HEK293 (cell line): ENCODE results near the gene TIRAP.
A peak's percentile ranks its signal among the peaks of the same experiment; 100 is the strongest.

Experiments
- CTCF ChIA-PET: fragments of 350-600 bp; formaldehyde crosslinking; extraction: SDS; loops from one replicate; lab custom pipeline; 2021; ENCODE audit warnings: antibody characterized with exemption; lab: Yijun Ruan, JAX
- POLR2A ChIA-PET: fragments of 300-600 bp; formaldehyde crosslinking; extraction: SDS; loops from one replicate; lab custom pipeline; 2020; ENCODE audit warnings: antibody characterized with exemption, inconsistent platforms; lab: Yijun Ruan, JAX
- H3K27ac ChIP-seq: fragments of 200-500 bp; sonication (Bioruptor generic); 2 replicates; pipeline ENCODE4 v1.5.1; 2014; ENCODE audit warnings: low read depth, low read length, control low read depth, inconsistent platforms; ENCODE audit errors: extremely low read depth
- H3K36me3 ChIP-seq, 2 experiments: fragments of 200-500 bp in 1 of 2; sonication (Bioruptor generic) in 1 of 2; 1 replicate in 1 of 2; 2 replicates in 1 of 2; pipeline ENCODE4 v1.5.1; 2014 to 2017; ENCODE audit warnings: inconsistent platforms in 2 of 2, low read length in 2 of 2; ENCODE audit not compliant: control insufficient read depth in 2 of 2, insufficient read depth in 1 of 2
- H3K4me1 ChIP-seq: fragments of 200-500 bp; sonication (Bioruptor generic); 2 replicates; pipeline ENCODE4 v1.5.1; 2014; ENCODE audit warnings: mild to moderate bottlenecking, low read length, inconsistent platforms; ENCODE audit not compliant: control insufficient read depth, insufficient read depth
- H3K4me3 ChIP-seq: 2 replicates; pipeline ENCODE4 v1.5.1; 2011; ENCODE audit warnings: low read depth, mild to moderate bottlenecking, control low read depth, low read length, moderate library complexity
- H3K9me3 ChIP-seq: fragments of 200-500 bp; sonication (Bioruptor generic); 2 replicates; pipeline ENCODE4 v1.5.1; 2014; ENCODE audit warnings: low read depth, low read length, inconsistent platforms; ENCODE audit not compliant: control insufficient read depth, insufficient read depth
- GLI2 ChIP-seq: fragments of 450-650 bp; formaldehyde crosslinking; IDR thresholded peaks from 2 replicates; pipeline ENCODE4; 2017; ENCODE audit warnings: missing biosample characterization, missing genetic modification characterization, low read depth, borderline replicate concordance
- GLIS2 ChIP-seq: fragments of 450-650 bp; formaldehyde crosslinking; IDR thresholded peaks from 2 replicates; pipeline ENCODE4 v1.5.1; 2016; ENCODE audit warnings: missing biosample characterization, missing genetic modification characterization
- HOXA7 ChIP-seq: sonication (generic); formaldehyde crosslinking; IDR thresholded peaks from 2 replicates; pipeline ENCODE4 v1.8.1; 2022; ENCODE audit warnings: missing genetic modification reagents, borderline replicate concordance
- MYNN ChIP-seq: fragments of 450-650 bp; formaldehyde crosslinking; IDR thresholded peaks from 2 replicates; pipeline ENCODE4 v1.5.1; 2016; ENCODE audit warnings: missing biosample characterization, missing genetic modification characterization, borderline replicate concordance
- MZF1 ChIP-seq: fragments of 450-650 bp; formaldehyde crosslinking; IDR thresholded peaks from 2 replicates; pipeline ENCODE4 v1.5.1; 2017; ENCODE audit warnings: missing biosample characterization, missing genetic modification characterization, borderline replicate concordance
- SCRT2 ChIP-seq: fragments of 450-650 bp; formaldehyde crosslinking; IDR thresholded peaks from 2 replicates; pipeline ENCODE4 v1.5.1; 2016; ENCODE audit warnings: missing biosample characterization, missing genetic modification characterization
- TCF7L2 ChIP-seq: IDR thresholded peaks from 2 replicates; pipeline ENCODE4 v1.6.1; 2011; ENCODE audit warnings: low read depth, mild to moderate bottlenecking, inconsistent platforms, low read length, moderate library complexity, borderline replicate concordance
- ZBTB21 ChIP-seq: fragments of 450-650 bp; formaldehyde crosslinking; IDR thresholded peaks from 2 replicates; pipeline ENCODE4 v1.5.1; 2017; ENCODE audit warnings: missing biosample characterization, missing genetic modification characterization
- ZBTB6 ChIP-seq: fragments of 450-650 bp; formaldehyde crosslinking; IDR thresholded peaks from 2 replicates; pipeline ENCODE4 v1.5.1; 2017; ENCODE audit warnings: missing biosample characterization, missing genetic modification characterization
- ZNF16 ChIP-seq: fragments of 450-650 bp; formaldehyde crosslinking; IDR thresholded peaks from 2 replicates; pipeline ENCODE4 v1.5.1; 2016; ENCODE audit warnings: low read depth, missing biosample characterization, missing genetic modification characterization
- ZNF169 ChIP-seq: fragments of 450-650 bp; formaldehyde crosslinking; IDR thresholded peaks from 2 replicates; pipeline ENCODE4 v1.5.1; 2016; ENCODE audit warnings: missing biosample characterization, missing genetic modification characterization
- ZNF2 ChIP-seq: fragments of 450-650 bp; formaldehyde crosslinking; IDR thresholded peaks from 2 replicates; pipeline ENCODE4 v1.5.1; 2016; ENCODE audit warnings: missing biosample characterization, missing genetic modification characterization
- ZNF214 ChIP-seq: fragments of 450-650 bp; formaldehyde crosslinking; IDR thresholded peaks from 2 replicates; pipeline ENCODE4 v1.5.1; 2017; ENCODE audit warnings: missing biosample characterization, mild to moderate bottlenecking, missing genetic modification characterization, borderline replicate concordance
- ZNF24 ChIP-seq: fragments of 450-650 bp; formaldehyde crosslinking; IDR thresholded peaks from 2 replicates; pipeline ENCODE4 v1.5.1; 2016; ENCODE audit warnings: missing biosample characterization, missing genetic modification characterization
- ZNF248 ChIP-seq: fragments of 450-650 bp; formaldehyde crosslinking; IDR thresholded peaks from 2 replicates; pipeline ENCODE4 v1.5.1; 2017; ENCODE audit warnings: missing biosample characterization, missing genetic modification characterization
- ZNF433 ChIP-seq: fragments of 450-650 bp; formaldehyde crosslinking; IDR thresholded peaks from 2 replicates; pipeline ENCODE4 v1.5.1; 2016; ENCODE audit warnings: missing biosample characterization, missing genetic modification characterization, low read depth
- ZNF571 ChIP-seq: fragments of 450-650 bp; formaldehyde crosslinking; IDR thresholded peaks from 2 replicates; pipeline ENCODE4 v1.5.0; 2017; ENCODE audit warnings: missing biosample characterization, missing genetic modification characterization
- ZNF610 ChIP-seq: fragments of 450-650 bp; formaldehyde crosslinking; IDR thresholded peaks from 2 replicates; pipeline ENCODE4 v1.5.1; 2016; ENCODE audit warnings: missing biosample characterization, missing genetic modification characterization, borderline replicate concordance
- ZNF621 ChIP-seq: fragments of 450-650 bp; formaldehyde crosslinking; IDR thresholded peaks from 2 replicates; pipeline ENCODE4 v1.5.1; 2017; ENCODE audit warnings: missing biosample characterization, missing genetic modification characterization
- ZNF639 ChIP-seq: fragments of 450-650 bp; formaldehyde crosslinking; IDR thresholded peaks from 2 replicates; pipeline ENCODE4 v1.5.1; 2016; ENCODE audit warnings: missing biosample characterization, missing genetic modification characterization
- ZNF692 ChIP-seq: fragments of 450-650 bp; formaldehyde crosslinking; IDR thresholded peaks from 2 replicates; pipeline ENCODE4 v1.5.1; 2016; ENCODE audit warnings: missing biosample characterization, missing genetic modification characterization
- ZNF76 ChIP-seq: fragments of 450-650 bp; formaldehyde crosslinking; IDR thresholded peaks from 2 replicates; pipeline ENCODE4; 2016; ENCODE audit warnings: low read depth, missing biosample characterization, missing genetic modification characterization, borderline replicate concordance
- ZNF776 ChIP-seq: fragments of 450-650 bp; formaldehyde crosslinking; IDR thresholded peaks from 2 replicates; pipeline ENCODE4 v1.5.0; 2017; ENCODE audit warnings: missing biosample characterization, missing genetic modification characterization, borderline replicate concordance
- ZSCAN23 ChIP-seq: fragments of 450-650 bp; formaldehyde crosslinking; IDR thresholded peaks from 2 replicates; pipeline ENCODE4 v1.5.1; 2016; ENCODE audit warnings: missing biosample characterization, missing genetic modification characterization

The TIRAP gene

GRCh38 chr11:126339073-126339862, 56.4 kb downstream of the TIRAP start:
- no peak overlapping the region for H3K4me3 ChIP-seq
- no peak for TF ChIP-seq SCRT2 (tag by site-specific recombination)
- no peak for TF ChIP-seq TCF7L2
- no peak for TF ChIP-seq ZNF433 (tag by site-specific recombination)
- no peak for TF ChIP-seq ZNF610 (tag by site-specific recombination)
- TF ChIP-seq ZNF639 (tag by site-specific recombination), result no peak
- H3K9me3 ChIP-seq, result no peaks in the 10 kb centered on the region
- no peak overlapping the region for H3K27ac ChIP-seq
- POLR2A ChIA-PET, result no interaction called here
- H3K4me1 ChIP-seq, result no peaks in the 10 kb centered on the region
- H3K36me3 ChIP-seq, result peaks cover 0 to 5% of the 10 kb centered on the region in 2 experiments; a peak in 1 of 3 replicates
- CTCF ChIA-PET, result no interaction called here

- POLR2A ChIA-PET, result interaction anchor here (0.7 kb wide), 1 partner anchor 342 kb away, joined by 3 read pairs; no protein-coding TSS in a partner anchor
- no peaks in the 10 kb centered on the region for H3K9me3 ChIP-seq
- H3K4me1 ChIP-seq, result no peaks in the 10 kb centered on the region
- H3K4me3 ChIP-seq, result no peak overlapping the region
- TF ChIP-seq ZBTB21 (tag by site-specific recombination) (no peak), ZNF692 (tag by site-specific recombination) (0 out of 2 replicates have a peak, but pooled peaks have one; percentile 27), ZNF76 (tag by site-specific recombination) (no peak)
- TF ChIP-seq, all 188 proteins: peak for 1
- Histone ChIP-seq H3K27ac (no peak overlapping the region), H3K36me3 (peaks cover 0 to 5% of the 10 kb centered on the region in 2 experiments; a peak in 1 of 3 replicates)
- CTCF ChIA-PET, result no interaction called here
Measured at GRCh38 chr11:126339863-126340434, 57.1 kb downstream of the TIRAP start.

GRCh38 chr11:126340960-126341606, 58.2 kb downstream of the TIRAP start:
- peaks cover 0 to 5% of the 10 kb centered on the region in 2 experiments; a peak in 1 of 3 replicates for H3K36me3 ChIP-seq
- H3K4me3 ChIP-seq, result no peak overlapping the region
- no peaks in the 10 kb centered on the region for H3K4me1 ChIP-seq
- CTCF ChIA-PET, result interaction anchor here (1.2 to 1.8 kb wide), 2 partner anchors 30 to 650 kb away, joined by 3 to 6 read pairs; no protein-coding TSS in a partner anchor
- POLR2A ChIA-PET, result no interaction called here
- TF ChIP-seq ZNF692 (tag by site-specific recombination), result no peak
- TF ChIP-seq ZNF571 (tag by site-specific recombination), result no peak
- no peak for TF ChIP-seq MYNN (tag by site-specific recombination)
- no peak for TF ChIP-seq ZBTB6 (tag by site-specific recombination)
- no peak for TF ChIP-seq GLI2 (tag by site-specific recombination)
- TF ChIP-seq ZNF16 (tag by site-specific recombination), result no peak
- no peak for TF ChIP-seq ZNF214 (tag by site-specific recombination)
- no peak for TF ChIP-seq ZNF248 (tag by site-specific recombination)
- no peak for TF ChIP-seq MZF1
- TF ChIP-seq HOXA7 (CRISPR knock-in tag), result no peak
- TF ChIP-seq ZNF621, result no peak
- TF ChIP-seq GLIS2 (tag by site-specific recombination), result no peak
- TF ChIP-seq ZSCAN23 (tag by site-specific recombination), result no peak
- no peak for TF ChIP-seq ZNF24
- no peak for TF ChIP-seq ZNF776 (tag by site-specific recombination)
- no peak for TF ChIP-seq ZNF2 (tag by site-specific recombination)
- TF ChIP-seq ZNF169 (tag by site-specific recombination), result no peak
- no peak overlapping the region for H3K27ac ChIP-seq
- no peaks in the 10 kb centered on the region for H3K9me3 ChIP-seq
